ENCODE results near the gene CCDC138. TPM values are rescaled to one million over a fixed set of nuclear protein-coding genes. Genes with fewer than 3 reads are reported as not detected.

CCDC138 gene
- total RNA-seq, 5 donors from 2014 or later (not counting 1 experiment from before 2014, with no cell fraction given) = 4.3 to 7.5 (median 6.2) TPM

DNA sequence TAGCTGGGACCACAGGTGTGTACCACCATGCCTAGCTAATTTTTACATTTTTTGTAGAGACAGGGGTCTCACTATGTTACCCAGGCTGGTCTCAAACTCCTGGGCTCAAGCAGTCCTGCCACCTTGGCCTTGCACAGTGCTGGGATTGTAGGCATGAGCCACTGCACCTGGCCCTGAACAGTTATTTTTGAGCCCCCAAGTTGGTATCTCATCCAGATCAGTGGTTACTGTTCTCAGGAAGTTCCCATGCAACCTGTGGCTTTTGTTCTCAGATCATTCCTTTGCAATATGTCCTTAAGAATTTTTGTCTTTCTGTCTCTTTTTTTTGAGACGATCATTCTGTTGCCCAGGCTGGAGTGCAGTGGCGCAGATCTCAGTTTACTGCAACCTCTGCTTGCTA, 7.7 kb upstream of the CCDC138 start:
- H3K27ac ChIP-seq (ENCODE audit: low read length) = no peak overlapping the region
- WGBS (ENCODE audit: insufficient coverage) = 60% methylated on average over 1 of the region's 2 CpGs
- H3K27me3 Mint-ChIP-seq = no peaks in the 10 kb centered on the region
- no peak for DNase-seq
- H3K4me1 Mint-ChIP-seq = peaks cover under 1 to 2% (median 1%) of the 10 kb centered on the region in 3 donors
- no peaks in the 10 kb centered on the region for H3K9me3 Mint-ChIP-seq
- H3K4me3 ChIP-seq (ENCODE audit: control insufficient read depth in 1 of 2, extremely low read depth in 1 of 2, low read length in 1 of 2) = no peak overlapping the region
- peak in 1 of 4 experiments; percentile 23 for ATAC-seq (replicated peaks in 1 of 4)
- no peaks in the 10 kb centered on the region for H3K4me1 ChIP-seq (ENCODE audit: control insufficient read depth in 1 of 2, extremely low read depth in 1 of 2, insufficient read depth in 2 of 2, low read length in 2 of 2)
- CTCF ChIA-PET = no interaction called here
- POLR2A ChIA-PET = no interaction called here
- H3K9me3 ChIP-seq = no peaks in the 10 kb centered on the region
- H3K4me3 Mint-ChIP-seq = no peak overlapping the region
- H3K27ac Mint-ChIP-seq = peak overlapping the region in 1 of 2 donors; percentile 61
- peaks cover 0 to 55% of the 10 kb centered on the region in 2 donors for H3K36me3 ChIP-seq (ENCODE audit: control insufficient read depth in 2 of 2, extremely low read depth in 1 of 2, insufficient read depth in 1 of 2, low read length in 1 of 2)
- H3K27me3 ChIP-seq (replicated peaks in 1 of 2; ENCODE audit: control insufficient read depth in 2 of 2, extremely low read depth in 1 of 2, insufficient read depth in 2 of 2, low read length in 1 of 2) = no peaks in the 10 kb centered on the region
- H3K36me3 Mint-ChIP-seq = peaks cover 48% of the 10 kb centered on the region

GRCh38 chr2:108786008-108786353, 590 bp upstream of the CCDC138 start:
- CTCF ChIA-PET = interaction anchor here in 1 of 2 donors (0.8 kb wide), 1 partner anchor 1018 kb away, joined by 5 read pairs; no protein-coding TSS in a partner anchor
- Histone ChIP-seq H3K4me1 (ENCODE audit: control insufficient read depth in 1 of 2, extremely low read depth in 1 of 2, insufficient read depth in 2 of 2, low read length in 2 of 2) (peaks cover 0 to 6% of the 10 kb centered on the region in 2 experiments), H3K36me3 (ENCODE audit: control insufficient read depth in 2 of 2, extremely low read depth in 1 of 2, insufficient read depth in 1 of 2, low read length in 1 of 2) (peaks cover 0 to 19% of the 10 kb centered on the region in 2 donors), H3K9me3 (no peaks in the 10 kb centered on the region), H3K4me3 (ENCODE audit: control insufficient read depth in 1 of 2, extremely low read depth in 1 of 2, low read length in 1 of 2) (peak overlapping the region; percentile 51 to 91), H3K27ac (ENCODE audit: low read length) (peak overlapping the region; percentile 45), H3K27me3 (replicated peaks in 1 of 2; ENCODE audit: control insufficient read depth in 2 of 2, extremely low read depth in 1 of 2, insufficient read depth in 2 of 2, low read length in 1 of 2) (no peaks in the 10 kb centered on the region)
- WGBS (ENCODE audit: insufficient coverage) = no CpG with 5 or more reads among the region's 1 CpG
- DNase-seq (no peak), ATAC-seq (replicated peaks in 1 of 4) (no peak)
- Mint-ChIP-seq H3K27me3 (no peaks in the 10 kb centered on the region), H3K9me3 (no peaks in the 10 kb centered on the region), H3K4me1 (peaks cover 17 to 23% (median 20%) of the 10 kb centered on the region in 3 donors), H3K27ac (peak overlapping the region; percentile 93 to 94), H3K4me3 (peak overlapping the region; percentile 83 to 98 (median 91)), H3K36me3 (peaks cover 19% of the 10 kb centered on the region)
- POLR2A ChIA-PET = interaction anchor here (0.6 to 1.2 kb wide), 6 partner anchors 10 to 317 kb away, joined by 3 to 5 read pairs (median 3); no protein-coding TSS in a partner anchor

GRCh38 chr2:108787216-108787541, 608 bp downstream of the CCDC138 start:
- Mint-ChIP-seq H3K27ac (peak overlapping the region in 1 of 2 donors; percentile 39), H3K36me3 (peaks cover 23% of the 10 kb centered on the region), H3K9me3 (no peaks in the 10 kb centered on the region), H3K27me3 (no peaks in the 10 kb centered on the region), H3K4me3 (peak overlapping the region; percentile 77 to 83 (median 81)), H3K4me1 (peaks cover 17 to 23% (median 20%) of the 10 kb centered on the region in 3 donors)
- ChIA-PET CTCF (no interaction called here), POLR2A (interaction anchor here (1.1 to 1.2 kb wide), 2 partner anchors 11 to 166 kb away, joined by 3 to 4 read pairs; no protein-coding TSS in a partner anchor)
- 0% methylated on average over 4 of the region's 6 CpGs for WGBS (ENCODE audit: insufficient coverage)
- H3K4me3 ChIP-seq (ENCODE audit: control insufficient read depth in 1 of 2, extremely low read depth in 1 of 2, low read length in 1 of 2) = peak overlapping the region; percentile 51 to 91
- ATAC-seq (replicated peaks in 1 of 4) (no peak), DNase-seq (no peak)
- no peak overlapping the region for H3K27ac ChIP-seq (ENCODE audit: low read length)
- no peaks in the 10 kb centered on the region for H3K27me3 ChIP-seq (replicated peaks in 1 of 2; ENCODE audit: control insufficient read depth in 2 of 2, extremely low read depth in 1 of 2, insufficient read depth in 2 of 2, low read length in 1 of 2)
- peaks cover 0 to 6% of the 10 kb centered on the region in 2 experiments for H3K4me1 ChIP-seq (ENCODE audit: control insufficient read depth in 1 of 2, extremely low read depth in 1 of 2, insufficient read depth in 2 of 2, low read length in 2 of 2)
- no peaks in the 10 kb centered on the region for H3K9me3 ChIP-seq
- peaks cover 0 to 17% of the 10 kb centered on the region in 2 donors for H3K36me3 ChIP-seq (ENCODE audit: control insufficient read depth in 2 of 2, extremely low read depth in 1 of 2, insufficient read depth in 1 of 2, low read length in 1 of 2)

DNA sequence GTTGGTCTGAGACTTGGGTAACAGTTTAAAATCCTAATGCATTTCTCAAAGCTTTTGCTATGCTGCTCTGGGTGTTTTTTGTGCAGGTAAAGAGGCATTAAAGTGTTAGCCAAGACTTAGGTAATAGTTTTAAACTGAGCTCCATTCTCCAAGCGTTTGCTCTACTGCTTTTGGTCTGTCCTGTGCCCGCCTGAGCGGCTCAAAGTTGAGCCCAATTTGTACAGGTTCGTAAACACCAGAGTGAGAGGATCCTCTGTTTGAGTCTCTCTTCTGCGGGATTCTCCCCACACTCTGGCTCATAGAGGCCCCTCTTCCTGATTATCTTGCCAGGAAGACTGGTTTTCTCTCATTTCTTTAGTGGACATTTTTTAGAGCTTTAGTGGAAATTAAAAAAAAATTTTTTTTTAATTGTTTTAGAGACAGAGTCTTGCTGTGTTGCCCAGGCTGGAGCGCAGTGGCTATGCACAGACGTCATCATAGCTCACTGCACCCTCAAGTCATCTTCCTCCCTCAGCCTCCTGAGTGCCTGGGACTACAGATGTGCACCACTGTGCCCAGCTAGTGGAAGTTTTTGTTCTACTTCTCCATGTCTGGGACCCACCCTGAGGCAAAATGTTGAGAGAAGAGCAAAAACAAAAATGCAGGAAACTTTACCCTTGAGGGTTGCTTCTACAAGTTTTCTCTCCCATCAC, 16.6 kb downstream of the CCDC138 start:
- H3K4me1 Mint-ChIP-seq = no peaks in the 10 kb centered on the region
- Histone ChIP-seq H3K4me1 (ENCODE audit: control insufficient read depth in 1 of 2, extremely low read depth in 1 of 2, insufficient read depth in 2 of 2, low read length in 2 of 2) (no peaks in the 10 kb centered on the region), H3K4me3 (ENCODE audit: control insufficient read depth in 1 of 2, extremely low read depth in 1 of 2, low read length in 1 of 2) (no peak overlapping the region), H3K36me3 (ENCODE audit: control insufficient read depth in 2 of 2, extremely low read depth in 1 of 2, insufficient read depth in 1 of 2, low read length in 1 of 2) (peaks cover 0 to 22% of the 10 kb centered on the region in 2 donors), H3K9me3 (no peaks in the 10 kb centered on the region), H3K27me3 (replicated peaks in 1 of 2; ENCODE audit: control insufficient read depth in 2 of 2, extremely low read depth in 1 of 2, insufficient read depth in 2 of 2, low read length in 1 of 2) (no peaks in the 10 kb centered on the region), H3K27ac (ENCODE audit: low read length) (no peak overlapping the region)
- DNase-seq (no peak), ATAC-seq (replicated peaks in 1 of 4) (no peak)
- POLR2A ChIA-PET = no interaction called here
- no peaks in the 10 kb centered on the region for H3K27me3 Mint-ChIP-seq
- H3K9me3 Mint-ChIP-seq = peaks cover 0 to under 1% (median 0%) of the 10 kb centered on the region in 3 donors
- H3K36me3 Mint-ChIP-seq = peaks cover 39% of the 10 kb centered on the region
- 100% methylated on average over 3 of the region's 7 CpGs for WGBS (ENCODE audit: insufficient coverage)
- H3K27ac Mint-ChIP-seq = no peak overlapping the region
- CTCF ChIA-PET = no interaction called here
- no peak overlapping the region for H3K4me3 Mint-ChIP-seq

DNA sequence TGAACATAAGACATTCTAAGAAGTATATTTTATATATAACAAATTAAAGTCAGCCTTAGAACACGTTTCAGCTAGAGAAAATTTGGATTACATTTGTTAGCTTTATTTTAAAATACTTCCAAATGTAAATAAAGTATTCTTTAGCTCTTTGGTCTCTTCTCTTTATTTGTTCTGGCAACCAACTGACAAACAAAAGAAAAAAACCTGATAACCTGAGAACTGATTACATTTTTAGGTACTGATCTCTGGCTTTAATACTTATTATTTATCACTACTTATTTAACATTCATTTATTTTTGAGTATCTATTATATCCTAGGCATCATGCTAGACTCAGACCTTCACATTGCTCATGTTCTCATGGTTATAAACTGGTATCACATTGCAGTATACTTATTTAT, 18.5 kb downstream of the CCDC138 start:
- H3K36me3 ChIP-seq (ENCODE audit: control insufficient read depth in 2 of 2, extremely low read depth in 1 of 2, insufficient read depth in 1 of 2, low read length in 1 of 2) = peaks cover 0 to 19% of the 10 kb centered on the region in 2 donors
- no peak for DNase-seq
- no peak overlapping the region for H3K27ac Mint-ChIP-seq
- CTCF ChIA-PET = no interaction called here
- H3K36me3 Mint-ChIP-seq = peaks cover 45% of the 10 kb centered on the region
- no peaks in the 10 kb centered on the region for H3K4me1 Mint-ChIP-seq
- H3K9me3 Mint-ChIP-seq = peaks cover 8 to 18% (median 9%) of the 10 kb centered on the region in 3 donors
- no peak overlapping the region for H3K4me3 Mint-ChIP-seq
- no peak for ATAC-seq (replicated peaks in 1 of 4)
- H3K27me3 Mint-ChIP-seq = no peaks in the 10 kb centered on the region
- no peaks in the 10 kb centered on the region for H3K27me3 ChIP-seq (replicated peaks in 1 of 2; ENCODE audit: control insufficient read depth in 2 of 2, extremely low read depth in 1 of 2, insufficient read depth in 2 of 2, low read length in 1 of 2)
- no peaks in the 10 kb centered on the region for H3K4me1 ChIP-seq (ENCODE audit: control insufficient read depth in 1 of 2, extremely low read depth in 1 of 2, insufficient read depth in 2 of 2, low read length in 2 of 2)
- WGBS (ENCODE audit: insufficient coverage) = no CpG with 5 or more reads among the region's 1 CpG
- POLR2A ChIA-PET = no interaction called here
- no peak overlapping the region for H3K4me3 ChIP-seq (ENCODE audit: control insufficient read depth in 1 of 2, extremely low read depth in 1 of 2, low read length in 1 of 2)
- H3K27ac ChIP-seq (ENCODE audit: low read length) = no peak overlapping the region
- H3K9me3 ChIP-seq = no peaks in the 10 kb centered on the region

DNA sequence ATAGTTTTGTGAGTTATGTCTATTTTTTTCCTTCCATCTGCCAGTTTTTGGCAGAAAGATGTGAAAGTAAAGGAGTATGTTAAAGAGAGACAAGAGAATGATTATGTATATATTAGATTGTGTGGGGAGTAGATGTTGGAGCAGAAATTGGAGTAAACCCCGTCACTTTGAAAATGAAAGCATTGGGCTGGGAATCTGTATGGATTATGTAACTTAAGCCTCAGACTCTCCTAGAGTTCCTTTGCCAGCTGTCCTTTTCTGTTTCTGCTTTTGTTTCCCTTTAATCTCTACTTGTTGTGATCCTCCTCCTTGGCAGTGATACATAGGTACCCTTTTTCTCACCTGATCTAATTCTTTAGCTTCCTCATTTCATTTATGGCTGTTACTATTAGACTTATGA, 19.2 kb downstream of the CCDC138 start:
- H3K4me1 ChIP-seq (ENCODE audit: control insufficient read depth in 1 of 2, extremely low read depth in 1 of 2, insufficient read depth in 2 of 2, low read length in 2 of 2) = no peaks in the 10 kb centered on the region
- no peak overlapping the region for H3K4me3 ChIP-seq (ENCODE audit: control insufficient read depth in 1 of 2, extremely low read depth in 1 of 2, low read length in 1 of 2)
- no peaks in the 10 kb centered on the region for H3K27me3 ChIP-seq (replicated peaks in 1 of 2; ENCODE audit: control insufficient read depth in 2 of 2, extremely low read depth in 1 of 2, insufficient read depth in 2 of 2, low read length in 1 of 2)
- peaks cover 13 to 24% (median 13%) of the 10 kb centered on the region in 3 donors for H3K9me3 Mint-ChIP-seq
- ATAC-seq (replicated peaks in 1 of 4) (no peak), DNase-seq (no peak)
- peaks cover 0 to 19% of the 10 kb centered on the region in 2 donors for H3K36me3 ChIP-seq (ENCODE audit: control insufficient read depth in 2 of 2, extremely low read depth in 1 of 2, insufficient read depth in 1 of 2, low read length in 1 of 2)
- no CpG with 5 or more reads among the region's 1 CpG for WGBS (ENCODE audit: insufficient coverage)
- ChIA-PET CTCF (interaction anchor here in 1 of 2 donors (0.6 kb wide), 1 partner anchor 322 kb away, joined by 3 read pairs; no protein-coding TSS in a partner anchor), POLR2A (no interaction called here)
- no peaks in the 10 kb centered on the region for H3K4me1 Mint-ChIP-seq
- H3K9me3 ChIP-seq = no peaks in the 10 kb centered on the region
- H3K27ac Mint-ChIP-seq = no peak overlapping the region
- H3K27me3 Mint-ChIP-seq = no peaks in the 10 kb centered on the region
- no peak overlapping the region for H3K4me3 Mint-ChIP-seq
- no peak overlapping the region for H3K27ac ChIP-seq (ENCODE audit: low read length)
- peaks cover 52% of the 10 kb centered on the region for H3K36me3 Mint-ChIP-seq

All from T-cell (primary cell).